DMS 273 treated with DMSO at 0.1 percent for 48 hours (cell line): ENCODE data around the gene CLHC1.

Experiments
- DNase-seq: peaks from one replicate; lab custom pipeline; 2025; lab: John Stamatoyannopoulos, UW

CLHC1 gene

DNA sequence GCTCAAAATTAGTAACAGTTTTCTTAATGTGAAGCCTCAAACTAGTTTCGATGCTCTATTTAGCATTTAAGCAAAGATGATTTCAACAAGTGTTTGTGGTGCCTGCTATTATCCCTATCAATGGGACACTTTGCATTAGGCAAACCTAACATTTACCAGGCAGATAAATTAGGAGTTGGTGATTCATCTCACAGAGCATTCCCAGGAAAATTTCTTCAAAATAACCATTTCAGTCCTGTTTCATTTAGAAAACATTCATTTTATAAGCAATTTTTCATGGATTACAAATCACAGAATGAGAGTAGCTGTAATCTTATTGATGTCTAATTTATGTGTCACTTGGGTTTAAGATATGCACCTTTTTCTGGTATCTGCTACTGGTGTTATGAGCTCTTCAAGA, 62.7 kb downstream of the CLHC1 start:
- DNase-seq = no peak

DNA sequence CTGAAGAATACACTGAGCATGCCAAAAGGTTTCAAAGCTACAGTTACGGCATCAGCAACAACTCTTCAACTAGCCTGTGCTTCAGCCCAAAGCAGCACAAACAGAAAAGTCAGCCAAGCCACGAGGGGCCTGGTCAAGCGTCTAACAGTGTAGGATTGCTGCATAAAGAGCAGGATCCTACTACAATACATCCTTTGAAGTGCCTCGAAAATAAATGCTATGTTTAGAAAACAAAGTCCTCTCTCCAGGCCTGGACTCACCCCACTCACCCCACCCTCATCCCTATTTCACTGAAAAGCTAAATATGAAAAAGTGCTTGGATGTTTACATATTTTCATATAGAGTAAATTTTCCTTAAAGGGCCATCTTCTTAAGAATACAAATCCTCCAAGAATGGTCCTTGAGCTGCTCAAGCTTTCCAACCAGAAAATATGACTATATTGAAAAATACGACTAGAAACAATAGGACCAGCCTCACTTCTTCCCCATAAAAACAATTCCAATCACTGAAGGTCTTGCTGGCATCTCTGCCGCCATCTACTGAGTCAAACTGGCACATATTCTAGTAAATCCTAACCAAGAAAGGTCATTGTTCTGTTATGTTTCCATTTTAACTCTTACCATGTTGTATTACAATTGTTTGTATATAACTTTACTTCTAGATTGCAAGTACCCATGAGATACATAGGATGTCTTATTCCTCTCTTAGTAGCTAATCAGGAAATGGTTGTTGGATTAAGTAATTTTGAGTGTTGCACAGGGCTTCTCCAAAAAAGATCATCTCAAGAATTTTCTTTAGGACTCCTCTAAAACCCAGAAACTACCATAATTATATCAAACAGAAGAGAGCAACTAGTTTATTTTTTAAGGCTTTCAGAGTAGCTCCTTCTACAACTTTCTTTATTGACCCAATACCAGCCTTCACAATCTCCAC, 63.6 kb downstream of the CLHC1 start:
- DNase-seq = peak; percentile 57

DNA sequence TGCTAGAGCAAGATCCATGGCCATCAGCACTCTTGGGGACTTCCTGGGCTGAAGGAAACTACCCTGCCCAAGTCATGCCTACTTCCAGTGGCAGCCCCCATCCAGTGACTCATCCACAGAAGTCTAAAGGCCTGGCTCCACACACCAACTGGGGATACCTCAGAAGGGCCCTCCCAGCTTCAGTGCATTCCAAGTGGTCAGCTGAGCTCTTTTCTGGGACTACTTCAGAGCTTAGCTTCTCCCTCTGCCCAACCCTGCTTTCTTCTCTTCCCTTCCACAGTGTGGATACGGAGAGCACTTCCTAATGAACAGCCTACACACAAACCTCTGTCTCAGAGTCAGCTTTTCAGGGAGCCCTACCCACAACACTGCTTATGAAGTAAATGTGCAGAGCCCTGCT, 66.5 kb downstream of the CLHC1 start:
- no peak for DNase-seq

DNA sequence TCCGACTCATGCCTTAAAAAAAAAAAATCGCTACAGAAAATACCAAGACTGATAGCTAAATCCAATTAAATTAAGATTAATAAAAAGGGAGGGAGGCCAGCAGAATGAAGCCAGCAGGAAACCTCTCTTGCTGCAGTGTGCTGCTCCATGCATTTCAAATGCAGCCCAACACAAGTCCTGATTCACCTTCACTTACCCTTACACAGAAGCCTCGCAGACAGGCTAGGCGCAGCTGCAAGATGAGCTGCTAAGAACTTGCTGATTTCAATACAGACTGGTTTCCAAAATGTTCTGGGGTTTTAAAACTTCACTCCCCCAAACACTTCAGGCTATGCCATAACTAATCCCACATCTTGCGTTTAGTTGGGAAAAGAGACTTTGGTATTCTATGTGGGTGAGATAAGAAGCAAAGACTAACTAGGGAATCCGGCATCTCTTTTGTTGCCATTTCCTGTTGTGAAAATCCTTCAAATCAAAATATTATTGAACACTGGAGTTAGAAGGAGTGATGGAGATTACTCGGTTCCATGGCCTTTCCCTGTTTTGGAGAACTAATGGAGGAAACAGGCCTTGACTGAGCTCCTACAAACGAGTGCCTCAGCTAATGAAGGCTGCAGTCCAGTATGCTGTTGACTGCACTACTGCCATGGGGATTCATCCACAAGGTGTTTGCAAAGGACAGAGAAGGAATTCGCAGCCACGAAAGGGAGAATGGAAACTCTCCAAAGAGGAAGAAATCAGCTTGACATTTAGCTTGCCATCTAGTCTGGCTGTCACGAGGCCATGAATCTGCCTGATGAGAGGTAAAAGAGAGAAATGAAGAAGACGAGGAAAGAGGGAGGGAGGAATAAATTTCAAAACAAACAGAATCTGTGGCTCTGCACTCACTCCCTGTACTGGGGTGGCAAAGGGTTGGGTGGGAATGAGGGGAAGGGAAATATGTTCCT, 67.3 kb downstream of the CLHC1 start:
- DNase-seq = no peak

DNA sequence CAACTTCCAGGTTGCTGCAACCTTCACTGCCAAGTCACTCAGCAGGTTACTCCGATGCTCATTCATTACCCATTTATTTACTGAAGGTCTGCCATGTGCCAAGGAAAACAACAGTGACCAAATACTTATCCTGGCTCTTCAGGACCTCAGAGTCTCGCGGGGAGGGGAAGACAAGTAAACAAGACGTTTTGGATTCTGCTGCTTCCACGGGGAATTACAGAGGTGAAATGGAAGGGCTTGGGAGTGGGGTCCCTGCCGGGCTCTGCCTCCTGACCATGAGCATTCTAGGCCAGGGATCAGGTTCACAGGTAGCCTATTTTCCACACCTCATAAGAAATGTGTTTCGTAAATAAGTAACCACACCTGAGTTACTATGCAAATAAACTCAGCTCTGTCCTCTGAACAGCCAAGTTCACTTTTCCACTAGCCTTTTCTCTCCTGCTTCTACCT, 68.1 kb downstream of the CLHC1 start:
- no peak for DNase-seq

DNA sequence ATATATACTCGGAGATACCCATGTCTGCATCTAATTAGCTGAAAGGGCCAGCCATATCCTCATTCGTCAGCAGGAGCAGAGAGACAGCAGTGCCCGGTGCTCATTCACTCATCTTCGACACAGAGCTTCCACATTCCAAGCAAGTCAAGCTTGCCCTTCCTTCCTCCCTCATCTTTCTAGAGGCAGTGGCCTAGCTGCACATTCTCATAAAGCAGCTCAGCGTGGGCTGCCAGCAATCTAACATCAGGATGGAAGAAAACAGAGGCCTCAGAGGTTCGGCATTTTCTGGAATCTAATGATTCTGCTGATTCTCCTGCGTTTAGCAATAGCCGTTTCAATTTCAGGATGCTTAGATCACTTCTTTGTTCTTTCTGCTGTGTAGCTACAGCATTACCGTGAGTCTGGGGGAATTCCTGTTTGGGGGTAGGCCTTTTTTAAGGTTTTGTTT, 68.8 kb downstream of the CLHC1 start:
- DNase-seq = no peak

DNA sequence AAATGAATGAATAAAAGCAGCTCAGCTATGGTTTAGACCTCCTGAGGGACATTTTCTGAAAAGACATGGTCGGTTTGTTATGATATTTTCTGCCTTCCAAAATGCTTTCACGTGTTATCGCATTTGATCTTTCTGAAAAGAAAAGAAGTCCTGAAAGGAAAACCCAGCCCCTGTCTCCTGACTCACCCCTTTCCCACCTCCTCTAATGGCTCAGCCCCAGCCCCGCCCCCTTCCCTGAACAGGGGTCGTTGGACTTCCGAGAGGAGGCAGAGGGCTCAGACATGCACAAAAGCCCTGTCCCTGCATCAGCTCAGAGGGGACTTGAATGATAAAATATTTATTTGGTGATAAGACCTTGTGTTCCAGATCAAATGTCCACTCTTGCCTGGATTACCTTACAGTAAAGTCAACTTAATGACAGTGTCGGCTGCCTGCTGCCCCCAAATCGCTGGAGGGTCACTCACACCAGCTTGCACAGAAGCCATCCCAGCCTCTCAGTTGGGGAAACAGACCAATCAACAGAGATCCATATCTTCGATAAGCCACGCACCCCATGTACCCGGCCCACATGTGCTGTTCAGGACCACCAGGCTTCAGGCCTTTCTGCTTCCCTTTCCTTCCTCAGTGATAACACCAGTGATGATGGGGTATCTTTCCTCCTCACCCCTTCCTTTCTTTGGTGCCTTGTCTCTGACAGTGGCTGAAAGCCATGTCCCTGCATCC, 69.6 kb downstream of the CLHC1 start:
- DNase-seq = no peak

DNA sequence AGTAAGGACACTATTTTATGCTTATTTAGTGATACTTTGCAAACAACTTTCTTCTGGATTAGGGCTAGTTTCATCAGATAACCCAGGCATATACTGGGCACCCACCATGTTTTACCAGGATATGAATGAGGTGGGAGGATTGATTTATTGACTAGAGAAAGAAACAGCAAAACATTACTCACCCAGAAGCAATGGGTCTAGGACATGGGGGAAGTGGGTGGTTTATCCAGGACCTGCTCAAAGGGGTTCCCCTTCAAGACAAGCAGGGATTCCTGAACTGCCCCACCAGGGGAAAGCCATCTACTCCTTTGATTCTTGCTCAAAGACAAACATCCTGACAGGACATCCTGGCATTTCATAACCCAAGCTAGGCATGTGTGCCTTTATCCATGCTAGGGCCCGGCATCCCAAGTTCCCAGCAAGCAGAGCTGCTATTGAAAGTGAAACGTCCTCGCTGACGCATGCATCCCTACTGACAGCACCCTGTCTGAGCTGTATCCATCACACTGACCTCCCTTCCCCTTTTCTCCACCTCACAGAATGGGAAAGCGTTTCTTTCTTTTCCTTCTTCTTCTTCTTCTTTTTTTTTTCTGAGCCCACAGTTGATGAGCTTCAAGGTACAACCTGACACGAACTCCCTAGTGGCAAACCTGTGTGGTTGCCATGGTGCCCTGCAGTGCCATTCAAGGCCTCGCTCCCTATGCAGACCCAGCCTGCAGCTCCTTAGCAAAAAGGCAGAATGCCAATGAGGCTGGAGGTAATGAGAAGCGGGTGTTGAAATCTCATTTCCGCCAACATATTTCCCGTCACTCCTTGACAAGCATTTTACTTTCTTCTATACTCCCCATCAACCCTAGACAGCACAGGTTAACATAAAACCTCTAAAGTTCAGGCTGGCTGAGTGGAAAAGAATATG, 70.5 kb downstream of the CLHC1 start:
- DNase-seq = no peak

DNA sequence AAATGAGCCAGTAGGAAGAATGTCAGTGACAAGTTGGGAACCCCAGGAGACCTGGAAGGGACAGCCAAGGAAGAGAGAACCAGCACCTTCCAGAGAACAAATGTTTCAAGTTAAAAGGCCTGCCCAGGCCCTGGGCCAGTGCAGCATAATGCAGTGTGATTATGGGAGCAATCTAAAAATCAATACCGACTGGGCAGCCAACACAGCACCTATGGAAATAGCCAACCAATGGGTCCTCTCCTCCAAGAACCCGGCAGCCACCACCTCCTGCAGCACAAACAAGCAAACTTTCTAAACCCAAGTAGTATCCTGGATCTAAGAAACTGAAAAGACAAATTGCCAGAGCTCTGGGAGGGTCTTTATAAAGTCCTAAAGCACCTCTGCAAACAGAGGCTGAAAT, 71.7 kb downstream of the CLHC1 start:
- DNase-seq = no peak

DNA sequence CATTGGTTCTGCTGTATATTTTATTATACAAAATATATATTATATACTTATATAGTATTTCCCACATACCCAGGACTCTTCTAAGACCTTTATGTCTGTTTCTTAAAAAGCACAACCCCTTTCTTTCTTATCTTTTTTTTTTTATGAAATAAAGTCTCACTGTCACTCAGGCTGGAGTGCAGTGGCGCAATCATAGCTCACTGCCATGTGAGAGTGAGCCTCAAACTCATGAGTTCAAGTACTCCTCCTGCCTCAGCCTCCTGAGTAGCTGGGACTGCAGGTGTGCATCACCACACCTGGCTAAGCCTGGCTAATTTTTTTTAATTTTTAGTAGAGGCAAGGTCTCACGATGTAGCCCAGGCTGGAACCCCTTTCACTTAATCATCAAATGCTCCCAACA, 72.3 kb downstream of the CLHC1 start:
- DNase-seq = no peak

DNA sequence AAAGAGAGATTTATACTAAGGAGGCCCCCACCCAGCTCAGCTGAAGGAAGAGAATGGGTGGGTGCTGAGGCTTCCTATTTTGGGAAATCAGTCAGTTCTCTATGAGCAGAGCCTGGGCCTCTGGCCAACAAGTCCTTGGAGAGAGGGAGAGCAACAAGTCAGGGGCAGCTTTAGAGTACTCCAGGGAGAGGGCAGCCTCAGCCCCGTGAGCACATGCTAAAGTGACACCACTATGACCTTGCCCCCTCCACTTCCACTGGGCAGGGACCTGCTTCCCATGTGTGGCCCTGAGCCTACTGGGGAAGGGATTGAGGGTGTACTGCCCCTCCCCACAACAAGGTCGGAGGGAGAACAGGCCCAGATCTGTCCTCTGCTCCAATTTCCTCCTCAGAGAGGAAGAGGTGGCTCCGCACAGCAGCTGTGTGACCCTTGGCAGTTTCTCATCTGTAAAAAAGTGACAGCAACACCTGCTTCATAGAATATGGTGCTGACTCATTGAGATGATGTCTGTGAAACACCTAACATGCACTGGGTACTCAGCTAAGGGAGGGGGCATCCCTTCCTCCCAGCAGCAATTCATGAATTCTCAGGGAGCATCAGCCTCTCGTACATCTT, 72.9 kb downstream of the CLHC1 start:
- DNase-seq = peak; percentile 12

DNA sequence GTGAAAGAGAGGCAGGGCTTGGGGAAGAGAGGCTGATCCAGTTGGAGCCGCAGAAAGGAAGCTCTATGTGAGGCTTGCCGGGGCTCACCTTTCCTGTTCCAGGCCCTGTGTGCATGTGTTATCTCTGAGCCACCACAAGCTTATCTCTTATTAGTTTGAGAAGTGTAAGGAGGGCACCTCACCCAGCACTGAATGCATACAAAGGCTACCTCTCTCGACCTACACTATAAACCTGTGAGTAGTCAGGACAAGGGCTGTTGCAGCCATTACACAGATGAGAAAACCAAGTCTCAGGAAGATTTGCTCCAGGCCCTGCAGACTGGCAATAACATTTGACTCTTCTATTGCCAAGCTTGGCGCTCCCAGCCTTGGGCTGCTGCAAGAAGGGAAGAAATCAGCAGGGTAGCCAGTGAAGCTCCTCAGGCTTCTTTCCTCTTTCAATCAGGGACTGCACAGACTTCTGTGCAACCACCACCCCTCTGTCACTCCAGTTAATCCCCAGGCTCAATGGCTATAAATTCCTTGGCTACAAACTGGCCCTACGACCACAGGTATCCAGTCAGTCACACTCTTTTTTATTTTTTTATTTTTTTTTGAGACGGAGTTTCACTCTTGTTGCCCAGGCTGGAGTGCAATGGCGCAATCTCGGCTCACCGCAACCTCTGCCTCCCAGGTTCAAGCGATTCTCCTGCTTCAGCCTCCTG, 73.8 kb downstream of the CLHC1 start:
- no peak for DNase-seq

DNA sequence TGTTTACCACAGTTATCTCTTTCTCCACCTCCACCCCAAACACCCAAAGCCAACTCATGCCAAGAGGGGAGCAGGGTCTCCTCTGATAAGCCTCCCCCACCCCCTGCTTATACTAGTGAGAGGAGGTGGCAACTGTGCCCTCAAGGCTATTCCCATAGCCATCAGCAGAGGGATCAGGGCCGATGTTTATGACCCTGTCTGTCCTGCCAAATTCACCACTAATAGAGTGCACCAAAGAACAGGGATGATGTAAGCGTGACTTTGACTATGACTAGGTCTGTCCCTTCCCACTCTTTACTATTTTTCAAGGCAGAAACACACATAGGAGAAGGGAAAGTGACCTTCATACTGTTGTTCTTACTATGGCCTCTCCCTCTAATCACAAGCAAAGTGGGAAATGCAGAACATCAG, 74.6 kb downstream of the CLHC1 start:
- DNase-seq = no peak

DNA sequence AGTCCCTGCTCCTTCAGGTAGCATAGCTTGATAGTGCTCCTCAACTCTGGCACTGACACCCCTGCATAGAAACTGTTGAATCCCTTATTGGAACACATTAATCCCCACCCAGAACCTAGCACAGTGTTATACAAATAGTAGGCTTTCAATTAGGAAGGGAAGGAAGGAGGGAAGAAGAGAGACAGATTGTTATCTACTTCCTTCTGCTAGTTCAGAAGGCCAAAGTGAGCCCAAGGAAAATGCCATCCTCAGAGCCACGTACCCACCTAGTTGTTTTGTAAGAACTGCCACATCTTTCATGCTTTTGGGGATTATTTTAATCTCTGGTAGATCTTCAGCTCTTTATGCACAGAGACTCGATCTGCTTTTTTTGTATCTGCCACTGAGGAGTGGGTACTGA, 75.1 kb downstream of the CLHC1 start:
- no peak for DNase-seq

DNA sequence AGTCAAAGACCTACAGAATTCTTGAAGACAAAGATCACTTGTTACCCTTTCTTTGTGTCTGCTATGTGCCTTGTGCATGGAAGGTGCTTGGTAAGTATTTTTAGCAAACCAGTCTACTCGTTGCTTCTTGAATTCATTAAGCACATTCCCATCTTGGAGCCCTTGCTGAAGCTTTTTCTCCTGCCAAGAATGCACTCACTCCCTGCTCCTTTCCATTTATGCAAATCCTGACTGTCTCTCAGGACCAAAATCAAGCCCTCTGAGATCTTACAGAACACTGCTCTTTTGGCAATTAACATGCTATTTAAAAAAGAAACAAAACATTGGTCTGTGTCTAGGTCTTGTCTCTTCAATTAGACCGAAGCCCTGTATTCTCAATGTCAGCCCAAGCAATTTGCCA, 75.8 kb downstream of the CLHC1 start:
- DNase-seq = no peak

DNA sequence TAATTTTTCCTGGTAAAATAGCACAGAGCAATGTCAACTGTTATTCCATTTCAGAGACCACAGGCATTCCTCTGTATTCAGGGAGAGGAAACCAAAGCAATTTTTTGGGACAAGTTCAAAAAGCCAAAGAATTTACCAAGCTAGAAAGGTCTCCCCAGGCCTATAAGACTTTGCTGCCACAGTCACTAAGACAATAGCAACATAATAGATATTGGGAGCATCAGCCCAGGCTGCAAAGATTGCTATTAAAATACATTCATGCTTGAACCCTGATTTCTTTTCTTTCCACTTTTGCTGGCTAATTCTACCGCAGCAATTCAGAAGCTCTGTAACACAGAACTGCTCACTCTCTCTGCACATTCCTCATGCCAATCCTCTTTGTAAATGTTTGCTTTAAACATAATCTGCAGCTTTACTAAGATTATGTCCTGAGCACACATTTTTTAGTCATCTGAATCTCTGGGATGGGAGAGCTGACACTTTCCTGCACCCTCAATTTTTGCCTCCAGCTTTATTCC, 76.3 kb downstream of the CLHC1 start:
- DNase-seq = no peak

DNA sequence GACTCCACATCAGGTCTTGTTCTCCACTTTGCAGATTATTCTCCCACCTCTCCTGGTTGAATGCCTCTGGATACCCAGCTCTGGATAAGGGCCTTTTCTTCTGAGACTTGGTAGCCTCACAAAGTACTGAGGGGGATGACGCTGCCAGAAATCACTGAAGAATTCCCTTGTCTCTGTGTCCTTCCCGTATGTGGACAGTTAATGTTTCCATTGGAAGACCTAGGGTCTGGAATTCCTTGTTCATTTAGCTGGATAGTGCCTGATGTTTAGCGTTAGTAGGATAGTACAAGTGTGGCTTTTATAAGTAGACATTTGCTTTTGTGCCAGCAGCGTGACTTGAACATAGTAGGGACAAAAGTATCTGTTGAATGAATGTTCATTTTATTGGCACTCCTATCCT, 76.9 kb downstream of the CLHC1 start:
- DNase-seq = no peak

DNA sequence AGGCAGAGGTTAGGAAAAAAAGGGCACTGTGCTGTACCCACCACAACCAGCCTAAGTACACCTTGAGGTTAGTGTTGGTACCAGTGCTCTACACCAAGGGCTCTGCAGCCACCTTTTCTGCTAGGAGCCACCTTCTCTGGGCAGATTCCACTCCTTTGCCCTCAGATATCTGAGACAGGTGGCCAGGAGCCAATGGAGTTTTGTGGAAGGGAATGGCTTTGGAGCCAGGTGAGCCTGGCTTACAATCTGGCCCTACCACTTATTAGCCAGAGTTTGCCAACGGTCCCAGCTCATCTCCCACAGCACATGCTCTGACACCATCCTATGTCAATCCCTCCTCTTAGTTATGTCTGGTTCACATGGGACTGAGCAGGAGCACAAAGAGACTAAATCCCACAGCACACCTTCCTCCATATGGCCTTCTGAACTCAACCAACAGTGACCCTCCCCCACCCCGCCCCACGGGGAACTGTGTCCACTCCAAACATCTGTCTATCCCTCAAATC, 77.5 kb downstream of the CLHC1 start:
- DNase-seq = no peak

DNA sequence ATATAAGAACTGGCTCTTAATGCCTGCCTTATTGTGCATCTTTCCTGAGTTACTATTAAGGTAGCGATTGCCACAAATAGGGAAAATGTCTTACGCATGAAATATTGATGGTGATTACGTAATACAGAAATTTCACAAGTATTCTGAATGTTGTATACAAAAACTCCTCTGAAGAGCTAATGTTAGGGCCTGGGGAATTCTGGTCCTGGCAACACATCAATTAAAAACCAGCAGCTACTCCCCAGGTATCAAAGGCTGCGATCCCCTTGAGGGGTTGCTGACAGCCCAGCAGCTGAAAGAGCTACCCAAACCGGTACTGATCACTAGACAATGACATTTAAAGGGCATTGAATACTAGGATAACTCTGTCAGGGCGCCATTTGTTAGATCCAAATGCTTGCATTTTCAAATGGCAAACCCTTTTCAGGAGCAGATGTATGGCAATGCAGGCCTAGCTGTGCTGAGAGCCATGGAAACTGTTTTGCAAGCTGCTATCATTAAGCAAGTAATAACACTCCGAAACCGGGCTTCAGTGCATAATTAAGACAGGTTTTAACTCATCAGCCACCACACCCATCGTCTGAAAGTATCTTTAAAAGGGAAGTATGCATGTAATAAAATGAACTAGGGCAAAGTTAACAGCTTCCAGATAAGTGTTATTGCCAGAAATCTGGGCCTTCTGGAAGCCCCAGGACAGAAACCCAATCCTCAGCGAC, 78.4 kb downstream of the CLHC1 start:
- peak; percentile 52 for DNase-seq
